Femur (tissue), 1 donor: ENCODE measurements around the gene PPP1R27.

Source experiments
- DNase-seq: peaks from one replicate; pipeline ENCODE4 v3.0.0-alpha.2; 2017

The PPP1R27 gene

GRCh38 chr17:81834831-81835267 lies at the start of gene PPP1R27:
Gene PPP1R27, minus strand, starts transcription at chr17:81835050. Its CDS starts 97 bp downstream, at chr17:81834953.
- no peak for DNase-seq

- no peak for DNase-seq
These were observed 49.7 kb upstream of the PPP1R27 start for GRCh38 chr17:81884520-81884919.

DNA sequence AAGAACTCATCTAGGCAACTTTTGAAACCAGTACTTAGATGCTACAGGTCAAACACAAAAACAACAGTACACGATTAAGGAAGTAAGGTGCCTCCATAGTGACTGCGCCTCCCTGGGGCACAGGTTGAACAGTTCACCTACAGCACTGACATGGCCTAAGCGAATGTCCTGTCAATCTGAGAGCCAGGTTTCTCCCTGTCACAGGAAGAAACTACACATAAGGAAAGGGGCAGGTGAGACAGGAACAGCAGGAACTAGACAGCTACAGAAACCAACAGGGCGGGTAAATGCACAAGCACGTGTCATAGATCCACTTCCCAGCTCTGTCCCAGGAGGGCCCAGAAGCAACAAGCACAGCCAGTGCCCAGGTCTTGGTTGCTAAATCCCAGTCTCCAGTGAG lies 44.3 kb upstream of the PPP1R27 start:
- DNase-seq: no peak

DNA sequence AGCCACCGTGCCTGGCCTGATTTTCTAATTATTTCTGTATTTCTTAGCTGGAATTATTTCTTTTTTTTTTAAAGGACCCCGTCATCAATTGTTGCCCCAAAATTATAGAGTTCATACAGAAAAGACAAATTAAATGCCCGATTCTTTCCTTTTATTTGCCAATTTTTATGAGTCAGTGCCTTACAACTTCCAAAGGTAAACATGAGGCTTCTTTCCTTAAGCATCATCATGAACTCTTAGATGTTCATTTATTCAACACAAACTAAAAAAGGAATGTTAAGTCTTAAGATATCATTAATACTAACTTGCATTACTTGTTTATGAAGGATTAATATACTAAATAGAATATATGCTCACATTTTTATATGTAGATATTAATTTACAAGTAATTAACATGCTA lies 43.4 kb upstream of the PPP1R27 start:
- DNase-seq: no peak

GRCh38 chr17:81877569-81877968 lies 42.7 kb upstream of the PPP1R27 start:
- no peak for DNase-seq

- DNase-seq: peak; percentile 95
These were observed 36.8 kb upstream of the PPP1R27 start for GRCh38 chr17:81871387-81872230.

- DNase-seq: no peak
These were observed 36.1 kb upstream of the PPP1R27 start, which contains the start of gene ARHGDIA for GRCh38 chr17:81870981-81871386. Gene ARHGDIA, minus strand, starts transcription at chr17:81871337. Its CDS starts 1,407 bp downstream, at chr17:81869930.

DNA sequence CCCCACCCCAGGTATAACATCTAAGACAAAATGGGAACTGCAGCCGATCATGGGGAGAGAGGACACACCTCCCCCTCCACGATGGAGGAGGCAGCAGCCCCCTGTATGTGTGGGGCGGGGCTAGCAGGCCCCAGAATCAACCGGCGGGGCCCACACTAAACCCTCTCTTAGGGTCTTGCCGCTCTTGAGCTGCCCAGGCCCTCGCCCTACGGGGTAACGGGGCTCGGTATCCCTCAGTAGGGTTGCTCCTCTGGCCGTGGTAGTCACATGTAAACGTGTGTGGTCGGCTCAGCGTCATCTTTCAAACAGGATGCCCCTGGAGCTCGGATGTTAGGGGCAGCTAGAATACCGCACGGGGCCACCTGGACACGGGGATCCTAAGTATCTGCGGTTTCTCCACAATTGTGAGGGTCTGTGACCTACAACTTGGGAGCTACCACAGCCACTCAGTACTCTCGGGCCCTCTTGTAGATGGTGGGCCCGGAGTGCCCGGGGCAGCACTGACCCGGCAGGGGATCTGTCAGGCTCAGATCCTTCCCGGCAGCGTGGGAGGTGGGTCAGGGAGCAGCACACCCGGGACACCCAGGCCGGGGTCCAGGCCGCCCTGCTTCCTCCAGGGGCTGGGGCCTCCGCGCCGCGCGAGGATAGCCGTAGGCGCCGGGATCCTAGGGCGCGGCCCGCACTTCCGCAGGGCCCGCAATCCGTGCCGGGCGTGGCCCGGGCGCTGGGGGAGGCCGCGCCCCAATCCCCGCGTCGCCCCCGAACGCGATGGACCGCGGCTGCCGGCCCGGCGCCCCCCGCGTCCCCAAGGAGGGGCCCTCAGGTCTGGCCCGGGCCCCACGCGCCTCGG lies 35.5 kb upstream of the PPP1R27 start:
- DNase-seq: peak; percentile 51

GRCh38 chr17:81869221-81870130 lies 34.6 kb upstream of the PPP1R27 start:
- peak; percentile 70 for DNase-seq

GRCh38 chr17:81868674-81869220 lies 33.9 kb upstream of the PPP1R27 start:
- peak; percentile 67 for DNase-seq

- DNase-seq: no peak
These were observed 33.3 kb upstream of the PPP1R27 start for GRCh38 chr17:81867991-81868673.

- no peak for DNase-seq
These were observed 32.5 kb upstream of the PPP1R27 start for GRCh38 chr17:81867170-81867990.

DNA sequence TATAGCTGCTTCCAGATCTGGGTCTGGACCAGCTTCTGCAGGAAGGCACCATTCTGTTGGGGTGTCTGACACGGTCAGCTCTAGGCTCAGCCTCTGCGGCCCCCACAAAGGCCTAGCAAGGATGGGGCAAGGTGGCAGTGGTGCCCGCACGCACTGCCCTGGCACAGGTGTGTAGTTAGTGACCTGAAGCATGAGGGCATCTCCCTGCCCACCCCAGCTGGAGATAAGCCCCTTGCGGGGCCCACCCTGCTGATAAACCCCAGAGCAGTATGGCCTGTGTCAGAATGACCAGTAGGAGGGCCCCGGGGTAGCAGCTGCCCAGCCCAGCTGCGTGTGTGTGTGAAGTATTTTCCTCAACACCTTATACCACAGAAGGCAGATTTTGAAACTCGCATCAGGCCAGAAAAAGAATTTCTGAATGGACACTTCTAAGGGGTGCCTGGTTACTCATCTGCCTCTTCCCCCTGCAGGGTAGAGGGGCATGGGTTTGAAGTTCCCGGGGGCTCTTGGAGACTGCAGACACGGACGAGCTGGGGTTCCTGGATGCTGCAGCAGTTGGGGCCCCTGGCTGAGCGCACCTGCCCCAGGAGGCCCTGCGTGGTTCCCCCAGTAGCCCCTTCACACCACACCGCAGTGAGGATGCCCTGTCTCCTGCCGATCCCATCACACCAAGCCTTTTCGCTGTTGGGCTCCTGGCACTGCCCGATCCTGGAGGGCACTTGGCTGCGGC lies 31.8 kb upstream of the PPP1R27 start:
- DNase-seq: no peak

DNA sequence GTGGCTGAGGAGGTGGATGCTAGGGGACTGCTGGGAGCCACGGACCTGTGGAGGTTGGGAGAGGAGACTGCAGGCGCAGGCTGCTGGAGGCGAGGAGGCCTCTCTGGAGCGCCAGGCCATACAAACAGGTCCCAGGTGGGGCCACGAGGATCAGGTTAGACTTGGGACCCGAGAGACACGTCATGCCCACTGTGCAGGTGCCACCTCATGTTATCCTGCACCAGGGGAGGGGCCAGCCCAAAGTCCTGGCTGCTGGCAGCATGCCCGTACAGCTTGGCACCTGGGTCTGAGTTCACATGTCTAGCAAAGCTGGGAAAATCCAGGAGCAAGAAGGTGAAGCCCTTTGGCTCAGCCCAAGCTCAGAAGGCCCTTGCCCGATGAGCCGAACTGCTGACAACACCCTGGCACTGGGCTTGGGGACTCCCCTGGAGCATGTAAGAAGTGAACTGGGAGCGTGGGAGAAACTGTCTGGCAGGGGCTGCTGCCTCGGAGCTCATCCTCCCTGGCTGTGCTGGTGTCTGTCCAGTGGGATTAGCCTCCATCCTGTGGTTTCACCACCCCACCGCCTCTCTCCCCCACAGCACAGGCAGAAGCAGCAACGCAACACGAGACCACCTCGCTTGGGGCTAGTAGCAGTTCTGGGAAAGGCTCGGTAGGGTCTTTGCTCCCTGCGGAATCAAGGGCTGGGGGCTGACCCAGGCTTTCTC lies 31.0 kb upstream of the PPP1R27 start:
- no peak for DNase-seq

GRCh38 chr17:81865358-81865732 lies 30.5 kb upstream of the PPP1R27 start:
- DNase-seq: no peak

- DNase-seq: no peak
These were observed 29.3 kb upstream of the PPP1R27 start for GRCh38 chr17:81863833-81864768.

DNA sequence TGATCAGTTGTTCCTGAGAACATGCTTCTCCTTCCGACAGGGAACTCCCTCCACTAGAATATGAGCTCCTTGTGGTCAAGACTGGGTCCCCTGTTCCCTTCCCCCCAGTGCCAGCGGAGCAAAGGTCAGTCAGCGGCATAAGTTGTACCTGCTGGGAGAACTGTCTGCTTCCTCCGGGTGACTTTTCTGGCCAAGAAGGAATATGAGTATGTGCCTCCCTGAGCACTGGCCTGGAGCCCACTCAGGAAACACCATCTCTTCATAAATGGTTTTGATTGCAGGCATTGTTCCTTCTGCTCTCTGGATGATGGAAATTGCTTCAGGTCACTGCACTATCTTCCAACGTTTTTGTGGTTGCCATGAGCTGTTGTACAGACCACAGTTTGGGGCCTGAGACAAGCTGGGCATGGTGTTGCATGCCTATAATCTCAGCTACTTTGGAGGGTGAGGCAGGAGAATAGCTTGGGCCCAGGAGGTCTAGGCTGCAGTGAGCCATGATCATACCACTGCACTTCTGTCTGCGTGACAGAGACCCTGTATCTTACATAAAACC lies 28.3 kb upstream of the PPP1R27 start:
- no peak for DNase-seq
